Muscle of leg (tissue), 11 donors: ENCODE measurements around the gene STKLD1. TPM values are rescaled to one million over a fixed set of nuclear protein-coding genes. Genes with fewer than 3 reads are reported as not detected.
A peak's percentile ranks its signal among the peaks of the same experiment; 100 is the strongest.
"Not testable (repeated sequence)": the region's sequence is repeated elsewhere in the genome, so short reads cannot be mapped to it uniquely, and the experiment has no call there.

Source experiments
- DNase-seq: peaks from one replicate; pipeline ENCODE4 v3.0.0; 2013
- H3K27ac ChIP-seq: one replicate; pipeline ENCODE4 v1.5.1; 2013; ENCODE audit warnings: mild to moderate bottlenecking, low read length, control low read depth
- H3K27me3 ChIP-seq: one replicate; pipeline ENCODE4 v1.6.1; 2013; ENCODE audit warnings: low read length; ENCODE audit not compliant: control insufficient read depth, insufficient read depth
- H3K36me3 ChIP-seq: one replicate; pipeline ENCODE4 v1.6.1; 2013; ENCODE audit warnings: low read length; ENCODE audit not compliant: control insufficient read depth, insufficient read depth
- H3K4me1 ChIP-seq: one replicate; pipeline ENCODE4 v1.6.1; 2013; ENCODE audit warnings: low read length; ENCODE audit not compliant: control insufficient read depth, insufficient read depth
- H3K4me3 ChIP-seq: one replicate; pipeline ENCODE4 v1.5.1; 2013; ENCODE audit warnings: low read length, control low read depth
- H3K9me3 ChIP-seq: replicated peaks from 2 replicates; pipeline ENCODE4 v1.6.1; 2013; ENCODE audit warnings: low read depth, low read length; ENCODE audit not compliant: control insufficient read depth
- WGBS: methylation state at CpG from one replicate; pipeline ENCODE4 v1.1.5; 2013; ENCODE audit warnings: missing lambda C conversion rate; ENCODE audit not compliant: insufficient coverage; 5-methylcytosine and 5-hydroxymethylcytosine counted together
- polyA plus RNA-seq, 8 donors: library from polyadenylated mRNA; unstranded; fragments of 120-200 nt; gene quantifications; one replicate each; pipeline versions ENCODE4 v1.2.1 to v1.2.3, GENCODE V29; 2013; ENCODE audit warnings: inconsistent platforms in 1 of 8, low replicate concordance in 1 of 8; ENCODE audit not compliant: insufficient read length in 8 of 8, insufficient read depth in 1 of 8
- total RNA-seq: library from RNA; stranded (reverse); fragments of 120-200 nt; gene quantifications from one replicate; pipeline ENCODE4 v1.2.4, GENCODE V29; 2013

STKLD1 gene
- total and polyA plus RNA-seq, 9 donors, result 1.1 to 2.3 (median 1.8) TPM

DNA sequence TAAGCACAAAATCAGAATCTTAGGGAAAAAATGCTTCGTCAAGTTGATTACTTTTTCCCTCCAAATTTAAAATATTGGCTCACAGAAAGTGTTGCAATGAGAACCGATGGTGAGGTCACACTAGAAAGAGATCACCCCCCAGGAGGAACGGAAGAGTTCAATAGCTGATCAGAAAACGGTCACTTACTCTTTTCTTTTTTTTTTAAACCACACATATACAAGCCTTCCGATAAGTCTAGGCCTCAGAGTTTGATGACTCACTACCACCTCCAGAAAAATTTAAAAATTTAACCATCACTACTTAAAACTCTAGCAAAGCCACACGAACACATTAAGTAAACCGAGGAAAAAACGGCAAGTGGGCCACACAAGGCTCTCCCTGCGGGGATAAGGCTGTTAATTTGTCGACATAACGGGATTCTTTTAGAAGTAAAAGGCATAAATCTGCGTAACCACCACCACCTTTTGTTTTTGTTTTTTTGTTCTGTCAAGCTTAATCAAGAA is 1.5 kb upstream of the STKLD1 start:
- peak overlapping the region; percentile 90 for H3K4me3 ChIP-seq
- 0% methylated on average over 3 of the region's 12 CpGs for WGBS
- peaks cover 23% of the 10 kb centered on the region for H3K4me1 ChIP-seq
- H3K27ac ChIP-seq, result peak overlapping the region; percentile 91
- H3K36me3 ChIP-seq, result peaks cover 24% of the 10 kb centered on the region
- peaks cover 3% of the 10 kb centered on the region for H3K9me3 ChIP-seq
- no peak for DNase-seq
- no peaks in the 10 kb centered on the region for H3K27me3 ChIP-seq

DNA sequence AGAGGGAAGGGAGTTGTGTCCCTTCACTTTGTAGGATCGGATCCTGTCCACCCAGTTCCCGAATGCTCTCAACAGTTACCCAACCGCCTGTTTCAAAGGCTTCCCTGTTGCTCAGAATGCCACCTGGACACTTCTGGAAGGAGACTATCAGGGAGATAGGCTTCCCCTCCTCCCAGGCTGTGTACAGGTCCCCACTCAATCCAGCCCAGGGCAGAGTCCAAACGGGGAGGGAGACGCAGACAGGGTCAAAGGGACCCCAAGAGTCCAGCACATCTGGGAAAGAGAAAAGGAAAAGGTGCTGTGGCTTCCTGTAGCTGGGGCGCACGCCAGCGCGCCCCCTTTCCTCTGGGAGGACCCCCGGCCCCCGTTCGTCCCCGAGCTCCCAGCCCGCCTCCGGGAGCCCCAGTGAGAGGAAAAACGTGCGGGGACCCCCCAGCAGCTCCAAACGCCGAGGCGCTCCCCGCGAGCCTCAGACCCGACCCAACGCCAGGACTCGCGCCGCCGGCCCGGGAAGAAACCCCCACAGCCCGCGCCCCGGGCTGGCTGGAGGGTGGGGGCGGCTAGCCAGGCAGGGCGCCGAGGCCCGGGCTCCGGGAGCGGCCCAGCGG is 946 bp upstream of the STKLD1 start:
- H3K4me1 ChIP-seq, result peaks cover 23% of the 10 kb centered on the region
- H3K36me3 ChIP-seq, result peaks cover 20% of the 10 kb centered on the region
- H3K27ac ChIP-seq, result peak overlapping the region; percentile 91
- no peaks in the 10 kb centered on the region for H3K27me3 ChIP-seq
- under 1% methylated on average over 34 of the region's 39 CpGs for WGBS
- peak; percentile 47 for DNase-seq
- H3K4me3 ChIP-seq, result peak overlapping the region; percentile 90
- peaks cover 3% of the 10 kb centered on the region for H3K9me3 ChIP-seq

DNA sequence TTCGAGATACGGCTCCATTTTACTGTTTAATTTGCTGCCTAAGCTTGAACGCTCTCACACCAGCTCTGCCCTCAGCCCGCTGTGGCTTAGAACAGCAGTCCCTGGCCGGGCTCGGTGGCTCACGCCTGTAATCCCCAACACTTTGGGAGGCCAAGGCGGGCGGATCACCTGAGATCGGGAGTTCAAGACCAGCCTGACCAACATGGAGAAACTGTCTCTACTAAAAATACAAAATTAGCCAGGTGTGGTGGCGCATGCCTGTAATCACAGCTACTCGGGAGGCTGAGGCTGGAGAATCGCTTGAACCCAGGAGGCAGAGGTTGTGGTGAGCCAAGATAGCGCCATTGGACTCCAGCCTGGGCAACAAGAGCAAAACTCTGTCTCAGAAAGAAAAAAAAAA is 1.1 kb downstream of the STKLD1 start:
- H3K9me3 ChIP-seq, H3K36me3 ChIP-seq, H3K4me1 ChIP-seq, H3K27ac ChIP-seq, H3K27me3 ChIP-seq, DNase-seq, H3K4me3 ChIP-seq: not testable (repeated sequence)
- WGBS, result 75% methylated on average over 13 of the region's 14 CpGs

DNA sequence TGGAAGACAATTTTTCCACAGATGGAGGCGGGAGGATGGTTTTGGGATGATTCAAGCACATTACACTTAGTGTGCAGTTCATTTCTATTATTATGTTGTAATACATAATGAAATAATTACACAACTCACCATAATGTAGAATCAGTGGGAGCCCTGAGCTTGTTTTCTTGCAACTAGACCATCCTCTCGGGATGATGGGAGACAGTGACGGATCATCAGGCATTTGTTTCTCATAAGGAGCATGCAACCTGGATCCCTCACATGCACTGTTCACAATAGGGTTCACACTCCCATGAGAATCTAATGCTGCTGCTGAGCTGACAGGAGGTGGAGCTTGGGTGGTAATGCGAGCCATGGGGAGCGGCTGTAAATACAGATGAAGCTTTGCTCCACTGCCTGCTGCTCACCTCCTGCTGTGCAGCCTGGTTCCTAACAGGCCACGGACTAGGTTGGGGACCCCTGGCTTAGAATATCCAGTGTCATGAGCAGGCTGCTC is 1.6 kb downstream of the STKLD1 start:
- DNase-seq, result no peak
- H3K4me3 ChIP-seq, result no peak overlapping the region
- WGBS, result 51% methylated on average over 5 of the region's 6 CpGs
- H3K27me3 ChIP-seq, result no peaks in the 10 kb centered on the region
- no peak overlapping the region for H3K27ac ChIP-seq
- peaks cover 6% of the 10 kb centered on the region for H3K36me3 ChIP-seq
- peaks cover 5% of the 10 kb centered on the region for H3K4me1 ChIP-seq
- H3K9me3 ChIP-seq, result peaks cover 3% of the 10 kb centered on the region

DNA sequence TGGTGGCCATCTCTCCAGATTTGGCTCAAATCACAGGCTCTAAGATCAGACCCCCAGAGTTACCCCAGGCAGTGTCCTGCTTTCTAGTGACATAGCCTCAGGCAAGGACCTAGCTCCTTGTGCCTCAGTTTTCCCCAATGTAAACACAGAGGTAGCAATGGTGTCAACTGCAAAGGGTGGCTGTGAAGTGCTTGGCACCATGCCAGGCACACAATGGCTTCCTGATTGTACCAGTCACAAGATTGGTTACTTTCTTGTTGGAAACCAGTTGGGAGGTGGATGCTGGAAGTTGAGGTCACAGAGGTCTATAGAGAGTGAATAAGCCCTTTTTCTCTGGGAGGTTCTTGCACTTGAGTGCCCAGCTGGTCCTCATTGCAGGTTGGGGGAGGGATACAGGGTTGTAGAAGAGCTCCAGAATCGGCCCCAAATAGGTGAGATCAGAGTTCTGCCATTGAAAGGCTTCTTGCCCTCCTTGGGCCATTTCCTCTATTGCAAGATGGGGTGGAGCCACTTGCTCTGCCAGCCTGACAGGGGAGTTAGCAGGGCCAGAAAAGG is 2.3 kb downstream of the STKLD1 start:
- H3K4me3 ChIP-seq, result no peak overlapping the region
- no peaks in the 10 kb centered on the region for H3K27me3 ChIP-seq
- DNase-seq, result no peak
- 88% methylated on average over 1 of the region's 1 CpG for WGBS
- peaks cover 3% of the 10 kb centered on the region for H3K4me1 ChIP-seq
- H3K27ac ChIP-seq, result no peak overlapping the region
- peaks cover 3% of the 10 kb centered on the region for H3K9me3 ChIP-seq
- H3K36me3 ChIP-seq, result no peaks in the 10 kb centered on the region

DNA sequence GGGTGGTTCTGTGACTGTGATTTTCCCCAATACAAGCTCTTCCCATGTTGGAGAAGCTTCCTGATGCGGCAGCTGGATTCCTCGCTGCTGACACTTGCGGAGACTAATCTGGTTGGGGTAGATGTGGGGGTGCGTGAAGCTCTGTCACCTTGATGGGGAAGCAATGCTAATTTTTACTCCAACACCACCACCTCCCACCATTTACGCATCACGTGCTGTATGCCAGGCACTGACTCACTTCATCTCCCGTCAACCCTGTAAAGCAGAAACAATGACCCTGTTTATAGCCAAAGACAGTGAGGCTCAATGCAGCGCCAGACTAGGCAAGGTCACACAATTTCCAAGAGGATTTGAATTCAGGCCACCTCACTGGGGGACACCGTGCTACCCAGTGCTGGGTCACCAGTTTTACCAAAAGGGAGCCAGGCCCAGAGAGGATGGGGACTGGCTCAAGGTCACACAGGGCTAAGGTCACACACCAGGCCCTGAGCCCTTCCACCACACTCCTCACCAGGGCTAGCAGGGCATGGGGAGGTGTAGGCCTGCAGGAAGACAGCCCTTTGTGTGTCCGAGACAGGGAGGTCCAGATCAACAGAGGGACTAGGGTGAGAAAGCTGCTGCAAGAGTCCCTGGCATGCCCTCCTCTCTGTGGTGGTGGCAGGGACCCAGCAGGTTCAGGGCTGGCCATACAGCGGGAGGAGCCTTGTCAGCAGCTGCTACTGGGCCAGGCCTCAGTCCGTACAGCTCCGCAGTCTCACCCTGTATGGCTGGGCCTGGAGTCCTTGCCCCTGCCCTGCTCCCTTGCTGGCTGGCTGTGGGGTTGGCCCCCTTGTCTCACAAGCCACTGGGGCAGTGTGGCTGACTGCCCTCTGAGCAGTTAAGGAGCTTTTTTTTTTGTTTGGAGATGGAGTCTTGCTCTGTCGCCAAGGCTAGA is 3.3 kb downstream of the STKLD1 start:
- no peak overlapping the region for H3K27ac ChIP-seq
- 84% methylated on average over 9 of the region's 14 CpGs for WGBS
- peaks cover 3% of the 10 kb centered on the region for H3K4me1 ChIP-seq
- H3K4me3 ChIP-seq, result no peak overlapping the region
- H3K27me3 ChIP-seq, result no peaks in the 10 kb centered on the region
- no peak for DNase-seq
- no peaks in the 10 kb centered on the region for H3K36me3 ChIP-seq
- peaks cover 3% of the 10 kb centered on the region for H3K9me3 ChIP-seq

DNA sequence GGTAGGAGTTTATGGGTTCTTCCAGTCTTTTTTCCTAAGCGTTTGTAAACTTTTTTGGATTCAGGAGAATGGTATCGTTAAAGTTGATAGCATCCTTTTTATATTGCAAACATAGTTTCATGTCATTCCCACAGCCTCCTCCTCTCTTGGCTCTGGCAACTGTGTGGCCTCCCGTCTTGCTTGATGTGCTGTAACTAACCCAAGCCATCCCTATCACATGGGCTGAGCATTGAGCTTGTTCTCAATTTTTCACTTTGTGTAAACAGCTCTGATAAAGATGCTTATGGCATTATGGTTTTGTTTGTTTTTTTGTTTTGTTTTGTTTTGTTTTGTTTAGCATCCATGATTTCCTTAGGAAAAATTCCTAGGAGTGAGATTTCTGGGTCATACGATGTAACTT is 4.6 kb downstream of the STKLD1 start:
- Histone ChIP-seq H3K4me3 (no peak overlapping the region), H3K9me3 (peaks cover 3% of the 10 kb centered on the region), H3K4me1 (peaks cover 3% of the 10 kb centered on the region), H3K36me3 (no peaks in the 10 kb centered on the region), H3K27me3 (no peaks in the 10 kb centered on the region), H3K27ac (no peak overlapping the region)
- no CpG with 5 or more reads among the region's 4 CpGs for WGBS
- DNase-seq, result no peak

DNA sequence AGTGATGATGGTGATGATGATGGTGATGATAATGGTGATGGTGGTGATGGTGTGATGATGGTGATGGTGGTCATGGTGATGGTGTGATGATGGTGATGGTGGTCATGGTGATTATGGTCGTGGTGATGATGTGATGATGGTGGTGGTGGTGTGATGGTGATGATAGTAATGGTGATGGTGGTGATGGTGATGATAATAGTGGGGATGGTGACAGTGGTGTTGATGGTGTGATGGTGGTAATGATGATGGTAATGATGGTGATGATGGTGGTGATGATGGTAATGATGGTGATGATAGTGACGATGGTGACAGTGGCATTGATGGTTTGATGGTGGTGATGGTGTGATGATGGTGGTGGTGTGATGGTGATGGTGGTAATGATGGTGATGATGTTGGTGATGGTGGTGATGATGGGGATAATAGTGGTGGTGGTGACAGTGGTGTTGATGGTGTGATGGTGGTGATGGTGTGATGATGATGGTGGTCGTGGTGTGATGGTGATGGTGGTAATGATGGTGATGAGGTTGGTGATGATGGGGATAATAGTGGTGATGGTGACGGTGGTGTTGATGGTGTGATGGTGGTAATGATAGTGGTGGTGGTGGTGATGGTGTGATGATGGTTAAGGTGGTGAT is 6.5 kb downstream of the STKLD1 start:
- Histone ChIP-seq H3K4me1 (no peaks in the 10 kb centered on the region), H3K9me3 (peaks cover 3% of the 10 kb centered on the region), H3K36me3 (no peaks in the 10 kb centered on the region), H3K27me3 (no peaks in the 10 kb centered on the region), H3K27ac (no peak overlapping the region), H3K4me3 (no peak overlapping the region)
- DNase-seq, result no peak
- WGBS, result 91% methylated on average over 4 of the region's 4 CpGs

DNA sequence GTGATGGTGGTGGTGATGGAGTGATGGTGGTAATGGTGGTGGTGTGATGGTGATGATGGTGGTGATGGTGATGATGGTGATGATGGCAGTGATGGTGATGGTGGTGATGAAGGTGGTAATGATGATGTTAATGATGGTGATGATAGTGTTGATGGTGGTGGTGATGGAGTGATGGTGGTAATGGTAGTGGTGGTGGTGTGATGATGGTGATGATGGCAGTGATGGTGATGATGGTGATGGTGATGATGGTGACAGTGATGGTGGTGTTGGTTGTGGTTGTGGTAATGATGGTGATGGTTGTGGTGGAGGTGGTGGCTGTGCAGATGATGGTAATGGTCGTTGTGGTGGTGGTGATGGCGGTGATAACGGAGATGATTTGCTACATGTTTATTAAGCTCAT is 7.3 kb downstream of the STKLD1 start:
- no peaks in the 10 kb centered on the region for H3K36me3 ChIP-seq
- no peak for DNase-seq
- no peaks in the 10 kb centered on the region for H3K4me1 ChIP-seq
- H3K9me3 ChIP-seq, result no peaks in the 10 kb centered on the region
- H3K27me3 ChIP-seq, result no peaks in the 10 kb centered on the region
- no peak overlapping the region for H3K27ac ChIP-seq
- no peak overlapping the region for H3K4me3 ChIP-seq
- 100% methylated on average over 3 of the region's 3 CpGs for WGBS
